K562 (cell line): Measurements from ENCODE around the gene ORMDL1. TPM values are rescaled to one million over a fixed set of nuclear protein-coding genes. Genes with fewer than 3 reads are reported as not detected.

Source experiments
- ATAC-seq: fragments of 200-7000 bp; cut with Tn5 transposase; 3 replicates; pipeline ENCODE4 v1.9.1; 2020; ENCODE audit warnings: moderate library complexity
- BruUV-seq: library from RNA; stranded (reverse); fragments of 400-500 nt; replicated peaks from 2 replicates; lab custom pipeline; 2021; lab: Mats Ljungman, UMichigan
- CTCF ChIA-PET: fragments of 300-600 bp; formaldehyde crosslinking; extraction: SDS; loops from one replicate; lab custom pipeline; 2021; ENCODE audit warnings: low intra/inter-chr PET ratio; lab: Yijun Ruan, JAX
- POLR2A ChIA-PET: fragments of 300-600, 350-650 bp; sonication (Branson Sonifier 250); formaldehyde crosslinking; extraction: SDS; loops from one replicate; lab custom pipeline; 2021; ENCODE audit warnings: antibody characterized with exemption, inconsistent platforms; lab: Yijun Ruan, JAX
- DNase-seq, 4 experiments: peaks; one replicate each; pipeline versions ENCODE4 v3.0.0 to v3.0.0-alpha.2; 2011 to 2018; ENCODE audit warnings: low spot score in 3 of 4, mixed read lengths in 3 of 4; ENCODE audit errors: extremely low read depth in 1 of 4
- FAIRE-seq: peaks from 2 replicates; lab custom pipeline; 2011; peaks lifted over from hg19 to GRCh38; lab: Jason Lieb, UNC
- H2AFZ ChIP-seq: 2 replicates; pipeline ENCODE4 v1.6.0; 2011; ENCODE audit warnings: low read depth, low read length, control low read depth, inconsistent platforms
- H3K27ac ChIP-seq: fragments of 200-600 bp; 3 replicates; pipeline ENCODE4 v1.8.0; 2011; ENCODE audit warnings: low read depth, mild to moderate bottlenecking, control low read depth, inconsistent platforms, low read length, moderate library complexity, mixed read lengths; ENCODE audit errors: extremely low read depth
- H3K27me3 ChIP-seq, 2 experiments: fragments of 300-600 bp in 1 of 2; 2 replicates in 1 of 2; 3 replicates in 1 of 2; pipeline versions ENCODE4 v1.6.0 to v1.8.0; 2011; ENCODE audit warnings: inconsistent platforms in 2 of 2, low read length in 2 of 2, mild to moderate bottlenecking in 1 of 2, mixed read lengths in 1 of 2, moderate library complexity in 1 of 2; ENCODE audit not compliant: control insufficient read depth in 2 of 2, insufficient read depth in 2 of 2
- H3K36me3 ChIP-seq: fragments of 300-600 bp; 3 replicates; pipeline ENCODE4 v1.8.0; 2011; ENCODE audit warnings: mild to moderate bottlenecking, low read length, inconsistent platforms; ENCODE audit not compliant: control insufficient read depth, insufficient read depth
- H3K4me1 ChIP-seq, 2 experiments: fragments of 200-600 bp in 1 of 2; replicated peaks in 1 of 2; 2 replicates in 1 of 2; 3 replicates in 1 of 2; pipeline versions ENCODE4 v1.5.1 to v1.8.0; 2011; ENCODE audit warnings: inconsistent platforms in 2 of 2, low read length in 2 of 2, mild to moderate bottlenecking in 1 of 2, mixed read lengths in 1 of 2, moderate library complexity in 1 of 2; ENCODE audit not compliant: control insufficient read depth in 2 of 2, insufficient read depth in 2 of 2
- H3K4me2 ChIP-seq: 2 replicates; pipeline ENCODE4 v1.6.1; 2011; ENCODE audit warnings: low read length, control low read depth, inconsistent platforms, mixed read lengths; ENCODE audit not compliant: insufficient read depth
- H3K4me3 ChIP-seq: fragments of 200-600 bp; sonication (generic), shearing (Covaris generic); 2 replicates; pipeline ENCODE4 v1.5.1; 2016; ENCODE audit warnings: control low read depth, inconsistent platforms
- H3K79me2 ChIP-seq: fragments of 200-600 bp; 3 replicates; pipeline ENCODE4 v1.8.0; 2011; ENCODE audit warnings: low read length, inconsistent platforms; ENCODE audit not compliant: control insufficient read depth, insufficient read depth
- H3K9ac ChIP-seq, 2 experiments: 2 replicates each; pipeline versions ENCODE4 v1.6.0 to v1.6.1; 2011; ENCODE audit warnings: low read depth in 2 of 2, low read length in 2 of 2, control low read depth in 1 of 2, inconsistent platforms in 1 of 2, mild to moderate bottlenecking in 1 of 2, mixed read lengths in 1 of 2; ENCODE audit not compliant: insufficient read depth in 1 of 2
- H3K9me1 ChIP-seq: one replicate; pipeline ENCODE4 v1.6.0; 2011; ENCODE audit warnings: inconsistent platforms, mild to moderate bottlenecking, low read length, moderate library complexity; ENCODE audit not compliant: control insufficient read depth, insufficient read depth
- H3K9me3 ChIP-seq: replicated peaks from 2 replicates; pipeline ENCODE4 v1.5.1; 2011; ENCODE audit warnings: low read depth, low read length, inconsistent platforms; ENCODE audit not compliant: control insufficient read depth, insufficient read depth
- H4K20me1 ChIP-seq: replicated peaks from 2 replicates; pipeline ENCODE4 v1.6.1; 2011; ENCODE audit warnings: low read length, inconsistent platforms, mixed read lengths; ENCODE audit not compliant: control insufficient read depth, insufficient read depth
- BRF2 ChIP-seq: IDR thresholded peaks from 3 replicates; pipeline ENCODE4 v1.6.1; 2011; ENCODE audit warnings: borderline replicate concordance, mild to moderate bottlenecking; ENCODE audit not compliant: insufficient read length, insufficient read depth
- CEBPG ChIP-seq, 3 experiments: fragments of 200-800 bp in 1 of 3; sonication (Bioruptor generic) in 1 of 3; sonication (generic) in 1 of 3; formaldehyde crosslinking in 1 of 3; IDR thresholded peaks in 2 of 3; conservative IDR thresholded peaks in 1 of 3; 2 replicates each; pipeline versions ENCODE4 v1.6.1 to v1.8.0; 2016 to 2022; ENCODE audit warnings: missing compliant biosample characterization in 2 of 3, missing genetic modification characterization in 2 of 3, mild to moderate bottlenecking in 1 of 3, missing genetic modification reagents in 1 of 3
- HNRNPLL ChIP-seq: fragments of 200-400 bp; formaldehyde crosslinking; IDR thresholded peaks from 2 replicates; pipeline ENCODE4 v1.6.1; 2017; ENCODE audit warnings: low read length, low read depth, mild to moderate bottlenecking; ENCODE audit not compliant: poor library complexity, severe bottlenecking
- RAD51 ChIP-seq: fragments of 450-650 bp; IDR thresholded peaks from 2 replicates; pipeline ENCODE4 v1.7.1; 2016; ENCODE audit warnings: low read depth, mild to moderate bottlenecking, borderline replicate concordance
- RFX1 ChIP-seq: fragments of 450-650 bp; IDR thresholded peaks from 2 replicates; pipeline ENCODE4 v1.6.1; 2016; ENCODE audit warnings: mild to moderate bottlenecking, moderate library complexity
- SMARCA4 ChIP-seq: fragments of 450-650 bp; IDR thresholded peaks from 2 replicates; pipeline ENCODE4 v1.6.1; 2016
- WGBS: fragments of 100-300 bp; shearing (Covaris generic); methylation state at CpG from one replicate; pipeline ENCODE4 v1.1.6; 2016; ENCODE audit warnings: low coverage, mixed read lengths; ENCODE audit not compliant: insufficient coverage; ENCODE audit errors: missing lambda C conversion rate; 5-methylcytosine and 5-hydroxymethylcytosine counted together
- in situ Hi-C: fragments of 300-500 bp; cut with MboI; formaldehyde crosslinking; loops from 4 replicates; pipeline ENCODE4 v1.15.0; 2018; ENCODE audit warnings: inconsistent platforms, mixed read lengths
- intact Hi-C: fragments of 100-400 bp; cut with micrococcal nuclease; formaldehyde crosslinking; loops from 2 replicates; pipeline ENCODE4 v1.14.2; 2022
- polyA plus RNA-seq, 8 experiments: library from polyadenylated mRNA; depleted of rRNA in 4 of 8; stranded (reverse) in 5 of 8; unstranded in 3 of 8; fragments of >200 nt; fragmentation: Nextera tagmentation in 2 of 8; fragmentation: Illumina TruSeq in 1 of 8; extraction: Ambion mirVana in 2 of 8; extraction: Trizol in 1 of 8; gene quantifications; 2 replicates each; pipeline versions ENCODE4 v1.2.1 to v1.2.3, GENCODE V29; 2011 to 2014; ENCODE audit warnings: inconsistent platforms in 1 of 8, missing spikeins in 1 of 8
- total RNA-seq, 7 experiments: library from RNA; depleted of rRNA in 6 of 7; stranded (reverse); fragments of >200 nt in 6 of 7; fragmentation: Illumina TruSeq in 2 of 7; extraction: Trizol in 2 of 7; gene quantifications; 2 replicates each; pipeline versions ENCODE4 v1.2.1 to v1.2.3, GENCODE V29; 2011 to 2021; ENCODE audit warnings: low replicate concordance in 1 of 7

ORMDL1 gene
- total and polyA plus RNA-seq, 9 of the 15 experiments (the other 6 are each of a cell fraction or from before 2014, with no cell fraction given), result 35.1 to 74.2 (median 50.0) TPM

- Histone ChIP-seq H3K9me3 (no peaks in the 10 kb centered on the region; the same call in 1 of the 2 replicates), H3K27ac (no peak overlapping the region), H3K36me3 (peaks cover 26% of the 10 kb centered on the region; the same call in 1 of the 3 replicates), H3K4me1 (no peaks in the 10 kb centered on the region), H3K9ac (no peak overlapping the region), H4K20me1 (no peaks in the 10 kb centered on the region), H3K27me3 (no peaks in the 10 kb centered on the region), H3K4me2 (no peak overlapping the region), H3K79me2 (no peaks in the 10 kb centered on the region; the same call in 2 of the 3 replicates), H3K9me1 (no peaks in the 10 kb centered on the region), H2AFZ (no peak overlapping the region), H3K4me3 (no peak overlapping the region)
- POLR2A ChIA-PET, result no interaction called here
- WGBS, result 82% methylated on average over 5 of the region's 33 CpGs
- no peak for TF ChIP-seq HNRNPLL
- TF ChIP-seq RFX1, result peak; percentile 56
- TF ChIP-seq SMARCA4, result no peak
- no peak for TF ChIP-seq CEBPG (CRISPR knock-in tag; IDR thresholded peaks at IDR 0.05)
- TF ChIP-seq CEBPG (tag; conservative IDR thresholded peaks at IDR 0.05 in 1 of 2, IDR thresholded peaks at IDR 0.05 in 1 of 2), result peak in 1 of 2 experiments; percentile 61; a peak in 1 of 4 replicates
- no peak for TF ChIP-seq BRF2
- no peak for TF ChIP-seq RAD51
- FAIRE-seq (no peak), ATAC-seq (no peak), DNase-seq (no peak)
- intact Hi-C loops, result no loop called here
- no TSS peak for BruUV-seq
- in situ Hi-C loops, result no loop called here
- CTCF ChIA-PET, result no interaction called here
Measured at GRCh38 chr2:189821953-189822748, 38.0 kb upstream of the ORMDL1 start.
